ENCODE measurements around the gene NFAT5. TPM values are rescaled to one million over a fixed set of nuclear protein-coding genes. Genes with fewer than 3 reads are reported as not detected.
"Not testable (repeated sequence)": the region's sequence is repeated elsewhere in the genome, so short reads cannot be mapped to it uniquely, and the experiment has no call there.

The NFAT5 gene
- total RNA-seq, 1 donor from 2014 or later: 13.9 TPM

DNA sequence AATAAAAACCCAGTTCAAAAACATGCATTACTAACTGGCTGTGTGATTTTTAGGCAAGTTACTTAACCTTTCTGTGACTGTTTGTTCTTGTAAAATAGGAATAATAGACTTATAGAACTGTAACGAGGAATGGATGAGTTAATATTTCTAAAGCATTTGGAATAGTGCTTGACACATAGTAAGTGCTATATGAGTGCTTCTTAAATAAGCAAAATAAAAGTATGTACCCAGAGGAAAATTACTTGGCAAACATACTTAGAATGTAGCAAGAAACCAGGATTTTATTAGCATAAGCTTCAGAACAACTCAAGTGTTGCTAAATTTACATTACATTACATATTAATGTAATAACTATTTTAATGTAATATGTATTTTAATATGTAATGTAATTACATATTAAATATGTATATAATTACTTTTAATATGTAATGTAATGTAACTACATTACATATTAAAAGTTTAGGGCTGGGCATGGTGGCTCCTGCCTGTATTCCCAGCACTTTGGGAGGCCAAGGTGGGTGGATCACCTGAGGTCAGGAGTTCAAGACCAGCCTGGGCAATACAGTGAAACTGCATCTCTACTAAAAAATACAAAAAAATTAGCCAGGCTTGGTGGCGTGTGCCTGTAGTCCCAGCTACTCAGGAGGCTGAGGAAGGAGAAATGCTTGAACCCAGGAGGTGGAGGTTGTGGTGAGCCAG is 14.2 kb downstream of the NFAT5 start:
- TF ChIP-seq, protein P1, sequence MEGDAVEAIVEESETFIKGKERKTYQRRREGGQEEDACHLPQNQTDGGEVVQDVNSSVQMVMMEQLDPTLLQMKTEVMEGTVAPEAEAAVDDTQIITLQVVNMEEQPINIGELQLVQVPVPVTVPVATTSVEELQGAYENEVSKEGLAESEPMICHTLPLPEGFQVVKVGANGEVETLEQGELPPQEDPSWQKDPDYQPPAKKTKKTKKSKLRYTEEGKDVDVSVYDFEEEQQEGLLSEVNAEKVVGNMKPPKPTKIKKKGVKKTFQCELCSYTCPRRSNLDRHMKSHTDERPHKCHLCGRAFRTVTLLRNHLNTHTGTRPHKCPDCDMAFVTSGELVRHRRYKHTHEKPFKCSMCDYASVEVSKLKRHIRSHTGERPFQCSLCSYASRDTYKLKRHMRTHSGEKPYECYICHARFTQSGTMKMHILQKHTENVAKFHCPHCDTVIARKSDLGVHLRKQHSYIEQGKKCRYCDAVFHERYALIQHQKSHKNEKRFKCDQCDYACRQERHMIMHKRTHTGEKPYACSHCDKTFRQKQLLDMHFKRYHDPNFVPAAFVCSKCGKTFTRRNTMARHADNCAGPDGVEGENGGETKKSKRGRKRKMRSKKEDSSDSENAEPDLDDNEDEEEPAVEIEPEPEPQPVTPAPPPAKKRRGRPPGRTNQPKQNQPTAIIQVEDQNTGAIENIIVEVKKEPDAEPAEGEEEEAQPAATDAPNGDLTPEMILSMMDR (IDR thresholded peaks at IDR 0.05; ENCODE audit: borderline replicate concordance): no peak
- no peak overlapping the region for H3K4me3 ChIP-seq
- no peaks in the 10 kb centered on the region for H3K27me3 ChIP-seq (ENCODE audit: low read depth)
- H3K27ac ChIP-seq (replicated peaks): no peak overlapping the region
- DNase-seq: no peak
- H3K36me3 ChIP-seq: no peaks in the 10 kb centered on the region
- intact Hi-C loops (cut with micrococcal nuclease): no loop called here
- H3K9me3 ChIP-seq (replicated peaks): no peaks in the 10 kb centered on the region
- H3K4me1 ChIP-seq: peaks cover 45% of the 10 kb centered on the region

DNA sequence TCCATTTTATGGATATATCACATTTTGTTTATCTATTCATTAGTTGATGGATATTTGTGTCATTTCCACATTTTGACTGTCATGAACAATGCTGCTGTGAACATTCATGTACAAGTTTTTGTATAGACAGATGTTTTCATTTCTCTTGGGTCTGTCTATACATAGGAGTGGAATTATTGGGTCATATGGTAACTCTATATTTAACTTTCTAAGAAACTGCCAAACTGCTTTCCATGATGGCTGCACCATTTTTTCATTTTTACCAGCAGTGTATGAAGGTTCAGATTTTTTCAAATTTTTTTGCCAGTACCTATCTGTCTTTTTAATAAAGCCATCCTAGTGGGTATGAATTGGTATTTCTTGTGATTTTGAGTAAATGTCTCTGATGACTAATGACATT is 15.5 kb downstream of the NFAT5 start:
- TF ChIP-seq, protein P1 (IDR thresholded peaks at IDR 0.05; ENCODE audit: borderline replicate concordance): no peak
- no peaks in the 10 kb centered on the region for H3K36me3 ChIP-seq
- H3K27me3 ChIP-seq (ENCODE audit: low read depth): no peaks in the 10 kb centered on the region
- DNase-seq: no peak
- peaks cover 41% of the 10 kb centered on the region for H3K4me1 ChIP-seq
- no peak overlapping the region for H3K27ac ChIP-seq (replicated peaks)
- intact Hi-C loops (cut with micrococcal nuclease): no loop called here
- H3K4me3 ChIP-seq: no peak overlapping the region
- H3K9me3 ChIP-seq (replicated peaks): no peaks in the 10 kb centered on the region

- DNase-seq; H3K4me3 ChIP-seq; H3K9me3 ChIP-seq (replicated peaks); H3K36me3 ChIP-seq; H3K27ac ChIP-seq (replicated peaks); intact Hi-C loops (cut with micrococcal nuclease); H3K27me3 ChIP-seq (ENCODE audit: low read depth): not testable (repeated sequence)
- peaks cover 25% of the 10 kb centered on the region for H3K4me1 ChIP-seq
Measured at GRCh38 chr16:69584493-69584892, 18.7 kb downstream of the NFAT5 start.

DNA sequence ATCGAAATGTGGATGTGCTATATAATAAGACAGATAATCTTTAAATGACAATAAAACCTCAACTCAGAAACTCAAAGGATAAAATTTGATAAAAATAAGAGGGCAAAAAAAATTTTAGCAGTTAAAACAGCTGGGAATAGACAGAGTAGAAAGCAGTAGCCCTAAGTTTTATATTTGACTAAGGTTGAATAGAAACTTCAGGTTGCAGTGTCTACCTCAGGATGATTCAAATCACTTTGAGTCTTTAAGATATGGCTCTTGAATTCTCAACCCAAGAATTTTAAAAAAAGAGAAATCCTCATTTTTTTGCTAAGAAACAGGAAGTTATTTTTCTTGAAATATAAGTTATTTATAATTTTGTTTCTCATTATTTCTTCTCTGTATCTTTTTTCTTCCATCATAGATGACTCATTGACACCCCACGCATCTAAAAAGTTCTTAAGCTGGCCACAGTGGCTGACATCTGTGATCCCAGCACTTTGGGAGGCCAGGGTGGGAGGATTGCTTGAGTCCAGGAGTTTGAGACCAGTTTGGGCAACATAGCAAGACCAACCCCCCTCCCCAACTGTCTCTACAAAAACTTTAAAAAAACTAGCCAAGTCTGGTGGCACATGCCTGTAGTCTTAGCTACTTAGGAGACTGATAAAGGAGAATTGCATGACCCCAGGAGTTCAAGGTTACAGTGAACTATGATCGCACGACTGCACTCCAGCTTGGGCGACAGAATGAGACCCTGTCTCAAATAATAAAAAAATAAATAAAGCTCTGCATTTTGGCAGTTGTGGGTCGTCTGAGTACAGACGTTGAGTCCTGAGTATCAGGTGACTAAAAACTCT is 23.9 kb downstream of the NFAT5 start:
- peaks cover 34% of the 10 kb centered on the region for H3K4me1 ChIP-seq
- no peaks in the 10 kb centered on the region for H3K27me3 ChIP-seq (ENCODE audit: low read depth)
- H3K9me3 ChIP-seq (replicated peaks): no peaks in the 10 kb centered on the region
- TF ChIP-seq, protein P1 (IDR thresholded peaks at IDR 0.05; ENCODE audit: borderline replicate concordance): no peak
- H3K36me3 ChIP-seq: no peaks in the 10 kb centered on the region
- H3K27ac ChIP-seq (replicated peaks): no peak overlapping the region
- no peak overlapping the region for H3K4me3 ChIP-seq
- intact Hi-C loops (cut with micrococcal nuclease): no loop called here
- no peak for DNase-seq

GRCh38 chr16:69590590-69590989 is 24.8 kb downstream of the NFAT5 start:
- DNase-seq: no peak
- H3K36me3 ChIP-seq: no peaks in the 10 kb centered on the region
- no peaks in the 10 kb centered on the region for H3K9me3 ChIP-seq (replicated peaks)
- intact Hi-C loops (cut with micrococcal nuclease): no loop called here
- TF ChIP-seq, protein P1 (IDR thresholded peaks at IDR 0.05; ENCODE audit: borderline replicate concordance): no peak
- no peak overlapping the region for H3K4me3 ChIP-seq
- H3K27me3 ChIP-seq (ENCODE audit: low read depth): no peaks in the 10 kb centered on the region
- no peak overlapping the region for H3K27ac ChIP-seq (replicated peaks)
- peaks cover 43% of the 10 kb centered on the region for H3K4me1 ChIP-seq

GRCh38 chr16:69593751-69594255 is 28.0 kb downstream of the NFAT5 start:
- intact Hi-C loops (cut with micrococcal nuclease): no loop called here
- DNase-seq: no peak
- Histone ChIP-seq H3K4me3 (no peak overlapping the region), H3K9me3 (replicated peaks) (no peaks in the 10 kb centered on the region), H3K27me3 (ENCODE audit: low read depth) (no peaks in the 10 kb centered on the region), H3K27ac (replicated peaks) (no peak overlapping the region), H3K36me3 (no peaks in the 10 kb centered on the region), H3K4me1 (peaks cover 49% of the 10 kb centered on the region)
- TF ChIP-seq, protein P1 (IDR thresholded peaks at IDR 0.05; ENCODE audit: borderline replicate concordance): no peak

Data from left ventricle myocardium inferior (tissue), 1 donor.